Embryonic facial prominence (tissue), 1 donor: ENCODE measurements around the gene CST2.
"Not testable (repeated sequence)": the region's sequence is repeated elsewhere in the genome, so short reads cannot be mapped to it uniquely, and the experiment has no call there.

Source experiments
- DNase-seq: peaks from one replicate; pipeline ENCODE4 v3.0.0-alpha.2; 2016; ENCODE audit errors: extremely low spot score

The CST2 gene

GRCh38 chr20:23810349-23810748 is 16.2 kb downstream of the CST2 start:
- DNase-seq = not testable (repeated sequence)

- DNase-seq = no peak
These were observed 25.7 kb downstream of the CST2 start for GRCh38 chr20:23800865-23801264.

GRCh38 chr20:23799216-23799847 is 27.2 kb downstream of the CST2 start:
- DNase-seq = not testable (repeated sequence)

- DNase-seq = no peak
These were observed 31.0 kb downstream of the CST2 start for GRCh38 chr20:23795526-23795925.

- DNase-seq = no peak
These were observed 31.7 kb downstream of the CST2 start for GRCh38 chr20:23794841-23795240.

- no peak for DNase-seq
These were observed 32.5 kb downstream of the CST2 start for GRCh38 chr20:23794065-23794464.

- DNase-seq = no peak
These were observed 43.1 kb downstream of the CST2 start for GRCh38 chr20:23783447-23783846.

- no peak for DNase-seq
These were observed 44.1 kb downstream of the CST2 start for GRCh38 chr20:23782366-23782983.

- DNase-seq = not testable (repeated sequence)
These were observed 47.9 kb downstream of the CST2 start for GRCh38 chr20:23778676-23779075.

- not testable (repeated sequence) for DNase-seq
These were observed 49.1 kb downstream of the CST2 start for GRCh38 chr20:23777380-23777779.

- no peak for DNase-seq
These were observed 50.3 kb downstream of the CST2 start for GRCh38 chr20:23776067-23776771.

- DNase-seq = no peak
These were observed 52.4 kb downstream of the CST2 start for GRCh38 chr20:23774081-23774480.
